GM19324 (cell line): ENCODE results near the gene TANC1.
A peak's percentile ranks its signal among the peaks of the same experiment; 100 is the strongest.
"Not testable (repeated sequence)": the region's sequence is repeated elsewhere in the genome, so short reads cannot be mapped to it uniquely, and the experiment has no call there.

Source experiments
- ATAC-seq: cut with Tn5 transposase; IDR thresholded peaks from one replicate; pipeline ENCODE4 v1.9.1; 2021; ENCODE audit warnings: mild to moderate bottlenecking, moderate library complexity; ENCODE audit not compliant: unreplicated experiment, low FRiP score

The TANC1 gene

GRCh38 chr2:159080641-159081040 is 112.2 kb downstream of the TANC1 start:
- no peak for ATAC-seq

- no peak for ATAC-seq
Observed at GRCh38 chr2:159082119-159082518, 113.7 kb downstream of the TANC1 start.

- no peak for ATAC-seq
Observed at GRCh38 chr2:159084384-159085370, 116.2 kb downstream of the TANC1 start.

GRCh38 chr2:159086342-159086741 is 117.9 kb downstream of the TANC1 start:
- no peak for ATAC-seq

- no peak for ATAC-seq
Observed at GRCh38 chr2:159086826-159087225, 118.4 kb downstream of the TANC1 start.

GRCh38 chr2:159088906-159089305 is 120.5 kb downstream of the TANC1 start:
- ATAC-seq = no peak

- no peak for ATAC-seq
Observed at GRCh38 chr2:159089543-159089942, 121.1 kb downstream of the TANC1 start.

- ATAC-seq = peak; percentile 66
Observed at GRCh38 chr2:159090514-159091201, 122.2 kb downstream of the TANC1 start.

GRCh38 chr2:159091381-159091780 is 122.9 kb downstream of the TANC1 start:
- no peak for ATAC-seq

- ATAC-seq = peak; percentile 81
Observed at GRCh38 chr2:159091976-159092375, 123.5 kb downstream of the TANC1 start.

GRCh38 chr2:159093497-159093896 is 125.1 kb downstream of the TANC1 start:
- ATAC-seq = no peak

GRCh38 chr2:159094173-159094737 is 125.8 kb downstream of the TANC1 start:
- ATAC-seq = no peak

- no peak for ATAC-seq
Observed at GRCh38 chr2:159095813-159096212, 127.4 kb downstream of the TANC1 start.

GRCh38 chr2:159096302-159096855 is 127.9 kb downstream of the TANC1 start:
- not testable (repeated sequence) for ATAC-seq

- ATAC-seq = no peak
Observed at GRCh38 chr2:159096901-159097300, 128.5 kb downstream of the TANC1 start.

GRCh38 chr2:159098361-159098760 is 129.9 kb downstream of the TANC1 start:
- ATAC-seq = no peak

- ATAC-seq = no peak
Observed at GRCh38 chr2:159098921-159099411, 130.5 kb downstream of the TANC1 start.

GRCh38 chr2:159101755-159102489 is 133.5 kb downstream of the TANC1 start:
- ATAC-seq = no peak

- no peak for ATAC-seq
Observed at GRCh38 chr2:159103411-159103810, 135.0 kb downstream of the TANC1 start.

GRCh38 chr2:159106109-159106508 is 137.7 kb downstream of the TANC1 start:
- ATAC-seq = no peak
